Measurements from ENCODE around the gene KLHL25.

GRCh38 chr15:85828874-85829273, 34.1 kb upstream of the KLHL25 start:
- TF ChIP-seq EZH2 (IDR thresholded peaks at IDR 0.05) = no peak
- no peak for TF ChIP-seq POLR2AphosphoS5 (IDR thresholded peaks at IDR 0.05; ENCODE audit: borderline replicate concordance, low read depth, low read length)
- TF ChIP-seq FOXP2 (optimal IDR thresholded peaks at IDR 0.05; ENCODE audit: control extremely low read depth, extremely low read length, insufficient read depth) = no peak
